HUES64 (cell line): ENCODE measurements around the gene NKAIN2.

Source experiments
- H3K27ac ChIP-seq: 2 replicates; pipeline ENCODE4 v1.7.0; 2013; ENCODE audit warnings: low read depth, low read length, inconsistent platforms
- H3K27me3 ChIP-seq: 2 replicates; pipeline ENCODE4 v1.6.1; 2013; ENCODE audit warnings: mild to moderate bottlenecking, low read length; ENCODE audit not compliant: insufficient read depth
- H3K36me3 ChIP-seq: 2 replicates; pipeline ENCODE4 v1.6.1; 2013; ENCODE audit warnings: mild to moderate bottlenecking, low read length; ENCODE audit not compliant: insufficient read depth
- H3K4me1 ChIP-seq: 2 replicates; pipeline ENCODE4 v1.6.1; 2013; ENCODE audit warnings: mild to moderate bottlenecking, low read length, moderate library complexity; ENCODE audit not compliant: insufficient read depth
- H3K4me3 ChIP-seq: 2 replicates; pipeline ENCODE4 v1.5.1; 2013; ENCODE audit warnings: mild to moderate bottlenecking, low read length, moderate library complexity
- H3K9ac ChIP-seq: 2 replicates; pipeline ENCODE4 v1.6.1; 2013; ENCODE audit warnings: mild to moderate bottlenecking, low read depth, low read length
- H3K9me3 ChIP-seq: 2 replicates; pipeline ENCODE4 v1.6.1; 2013; ENCODE audit warnings: low read depth, low read length; ENCODE audit not compliant: insufficient read depth
- WGBS: fragments of 150-250, 120-280 bp; methylation state at CpG from one replicate; pipeline ENCODE4 v1.1.7; 2013; ENCODE audit warnings: missing lambda C conversion rate; 5-methylcytosine and 5-hydroxymethylcytosine counted together

Gene NKAIN2

GRCh38 chr6:124478906-124479305, 675.2 kb downstream of the NKAIN2 start:
- Histone ChIP-seq H3K4me1 (no peaks in the 10 kb centered on the region), H3K36me3 (no peaks in the 10 kb centered on the region), H3K9ac (no peak overlapping the region), H3K27me3 (no peaks in the 10 kb centered on the region), H3K27ac (no peak overlapping the region), H3K9me3 (no peaks in the 10 kb centered on the region), H3K4me3 (no peak overlapping the region)
- WGBS: 83% methylated on average over 1 of the region's 2 CpGs

- Histone ChIP-seq H3K36me3 (no peaks in the 10 kb centered on the region), H3K27me3 (no peaks in the 10 kb centered on the region), H3K27ac (no peak overlapping the region), H3K9me3 (no peaks in the 10 kb centered on the region), H3K4me1 (no peaks in the 10 kb centered on the region), H3K9ac (no peak overlapping the region), H3K4me3 (no peak overlapping the region)
- 100% methylated on average over 1 of the region's 1 CpG for WGBS
Measured at GRCh38 chr6:124479991-124480430, 676.3 kb downstream of the NKAIN2 start.

GRCh38 chr6:124482071-124482491, 678.4 kb downstream of the NKAIN2 start:
- WGBS: no CpG with 5 or more reads among the region's 1 CpG
- no peak overlapping the region for H3K9ac ChIP-seq

GRCh38 chr6:124487623-124488431, 684.2 kb downstream of the NKAIN2 start:
- no peak overlapping the region for H3K9ac ChIP-seq
- H3K27ac ChIP-seq: no peak overlapping the region
- no peaks in the 10 kb centered on the region for H3K9me3 ChIP-seq
- no peaks in the 10 kb centered on the region for H3K27me3 ChIP-seq
- peaks cover 6% of the 10 kb centered on the region; the same call in 1 of the 2 replicates for H3K4me1 ChIP-seq
- no peak overlapping the region for H3K4me3 ChIP-seq
- H3K36me3 ChIP-seq: no peaks in the 10 kb centered on the region
- no CpG with 5 or more reads among the region's 4 CpGs for WGBS

More at GRCh38 chr6:124482071-124482491, 678.4 kb downstream of the NKAIN2 start:
- H3K27ac ChIP-seq: no peak overlapping the region
- H3K4me1 ChIP-seq: no peaks in the 10 kb centered on the region
- no peaks in the 10 kb centered on the region for H3K9me3 ChIP-seq
- H3K4me3 ChIP-seq: no peak overlapping the region
- no peaks in the 10 kb centered on the region for H3K27me3 ChIP-seq
- H3K36me3 ChIP-seq: no peaks in the 10 kb centered on the region

DNA sequence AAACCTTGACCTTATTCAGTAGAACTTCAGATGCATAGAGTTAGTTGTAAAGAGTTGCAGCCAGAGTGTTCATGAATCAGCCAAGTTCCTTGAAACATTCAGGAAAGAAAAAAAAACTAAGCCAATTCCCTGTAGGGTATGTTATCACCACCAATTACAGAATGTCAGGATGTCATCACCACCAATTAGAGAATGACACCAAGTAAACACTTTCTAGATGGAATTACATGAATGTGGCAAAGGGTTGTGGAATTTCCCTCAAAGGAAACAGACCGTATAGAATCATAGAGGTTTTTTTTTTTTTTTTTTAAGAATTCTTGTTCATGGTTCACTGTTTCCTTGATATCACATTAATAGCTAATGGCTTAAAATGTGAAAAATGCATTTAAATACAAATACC, 686.5 kb downstream of the NKAIN2 start:
- Histone ChIP-seq H3K27me3 (no peaks in the 10 kb centered on the region), H3K27ac (no peak overlapping the region), H3K4me1 (peaks cover 21% of the 10 kb centered on the region), H3K9ac (no peak overlapping the region), H3K4me3 (no peak overlapping the region), H3K36me3 (no peaks in the 10 kb centered on the region), H3K9me3 (no peaks in the 10 kb centered on the region)
- WGBS: no CpG with 5 or more reads among the region's 1 CpG

DNA sequence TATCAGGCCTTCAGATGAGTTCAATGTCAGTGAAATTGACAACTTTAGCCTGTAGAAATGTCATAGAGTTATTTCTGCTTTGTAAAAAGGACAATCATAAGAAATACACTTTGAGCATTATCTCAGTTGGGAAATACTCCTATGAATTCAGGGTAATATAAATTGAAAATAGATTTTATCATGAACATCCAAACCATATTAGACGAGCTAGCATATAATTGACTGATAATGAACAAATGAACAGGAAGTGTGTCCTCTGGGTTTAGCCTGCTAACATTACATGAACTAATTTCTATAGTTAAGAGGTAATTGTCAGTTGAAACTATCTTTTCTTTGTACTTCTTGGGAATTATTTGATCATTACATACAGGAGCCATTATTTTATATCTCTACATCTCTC, 689.6 kb downstream of the NKAIN2 start:
- H3K4me1 ChIP-seq: peaks cover 21% of the 10 kb centered on the region
- H3K27ac ChIP-seq: no peak overlapping the region
- no peak overlapping the region for H3K9ac ChIP-seq
- H3K27me3 ChIP-seq: no peaks in the 10 kb centered on the region
- no peaks in the 10 kb centered on the region for H3K36me3 ChIP-seq
- no peak overlapping the region for H3K4me3 ChIP-seq
- WGBS: no CpG with 5 or more reads among the region's 1 CpG
- H3K9me3 ChIP-seq: no peaks in the 10 kb centered on the region

DNA sequence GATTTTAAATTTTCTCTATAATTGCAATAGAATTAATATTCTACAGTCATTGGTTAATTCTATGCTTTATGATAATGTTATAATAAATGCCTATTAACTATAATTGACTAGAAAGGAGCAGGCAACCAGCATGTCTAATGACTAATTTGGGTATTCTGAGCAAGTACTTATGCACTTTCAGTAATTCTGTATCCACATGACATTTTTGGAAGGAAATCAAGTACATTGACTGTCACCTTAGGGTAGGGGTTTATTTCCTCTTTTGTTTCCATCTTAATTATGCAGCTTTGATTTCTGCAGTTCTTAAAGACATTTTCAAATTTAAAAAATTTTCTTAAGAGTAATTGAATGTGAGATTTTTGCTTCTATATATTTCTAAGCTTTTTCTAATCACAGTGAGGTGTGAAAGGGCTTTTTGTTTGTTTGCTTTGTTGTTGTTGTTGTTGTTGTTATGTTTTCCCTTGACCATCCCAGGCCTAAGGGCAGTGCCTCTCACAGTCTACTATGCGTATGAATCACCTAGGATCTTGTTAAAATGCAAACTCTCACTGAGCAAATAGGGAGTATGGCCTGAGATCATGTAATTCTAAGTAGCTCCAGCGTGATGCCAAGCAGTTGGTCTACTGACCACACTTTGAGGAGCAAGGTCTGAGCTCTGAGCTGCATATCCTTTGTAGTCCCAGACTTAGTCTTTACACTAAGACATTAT, 691.4 kb downstream of the NKAIN2 start:
- Histone ChIP-seq H3K9me3 (no peaks in the 10 kb centered on the region), H3K27ac (no peak overlapping the region), H3K27me3 (no peaks in the 10 kb centered on the region), H3K4me1 (peaks cover 21% of the 10 kb centered on the region), H3K9ac (no peak overlapping the region), H3K36me3 (no peaks in the 10 kb centered on the region), H3K4me3 (no peak overlapping the region)
- 73% methylated on average over 2 of the region's 2 CpGs for WGBS

- Histone ChIP-seq H3K9me3 (no peaks in the 10 kb centered on the region), H3K4me1 (peaks cover 21% of the 10 kb centered on the region), H3K4me3 (no peak overlapping the region), H3K36me3 (no peaks in the 10 kb centered on the region), H3K27ac (no peak overlapping the region), H3K27me3 (no peaks in the 10 kb centered on the region), H3K9ac (no peak overlapping the region)
- WGBS: 95% methylated on average over 2 of the region's 2 CpGs
Measured at GRCh38 chr6:124495665-124496190, 692.1 kb downstream of the NKAIN2 start.

- Histone ChIP-seq H3K4me1 (peaks cover 21% of the 10 kb centered on the region), H3K9me3 (no peaks in the 10 kb centered on the region), H3K27me3 (no peaks in the 10 kb centered on the region), H3K36me3 (no peaks in the 10 kb centered on the region), H3K27ac (no peak overlapping the region), H3K4me3 (no peak overlapping the region), H3K9ac (no peak overlapping the region)
- WGBS: 100% methylated on average over 1 of the region's 1 CpG
Measured at GRCh38 chr6:124496334-124496733, 692.7 kb downstream of the NKAIN2 start.

GRCh38 chr6:124512431-124512830, 708.8 kb downstream of the NKAIN2 start:
- Histone ChIP-seq H3K27me3 (no peaks in the 10 kb centered on the region), H3K9me3 (no peaks in the 10 kb centered on the region), H3K36me3 (no peaks in the 10 kb centered on the region), H3K9ac (no peak overlapping the region), H3K4me3 (no peak overlapping the region), H3K4me1 (peaks cover 10% of the 10 kb centered on the region), H3K27ac (no peak overlapping the region)
- 95% methylated on average over 2 of the region's 2 CpGs for whole genome bisulfite sequencing

GRCh38 chr6:124517339-124517738, 713.7 kb downstream of the NKAIN2 start:
- WGBS: 19% methylated on average over 1 of the region's 2 CpGs
- Histone ChIP-seq H3K4me3 (no peak overlapping the region), H3K27me3 (no peaks in the 10 kb centered on the region), H3K4me1 (peaks cover 15% of the 10 kb centered on the region), H3K27ac (no peak overlapping the region), H3K9me3 (no peaks in the 10 kb centered on the region), H3K9ac (no peak overlapping the region), H3K36me3 (no peaks in the 10 kb centered on the region)
